Measurements from ENCODE around the gene ITGB6. TPM values are rescaled to one million over a fixed set of nuclear protein-coding genes. Genes with fewer than 3 reads are reported as not detected.

The ITGB6 gene
- total RNA-seq, 2 donors from 2014 or later, result 0.24 TPM; not detected in 1

DNA sequence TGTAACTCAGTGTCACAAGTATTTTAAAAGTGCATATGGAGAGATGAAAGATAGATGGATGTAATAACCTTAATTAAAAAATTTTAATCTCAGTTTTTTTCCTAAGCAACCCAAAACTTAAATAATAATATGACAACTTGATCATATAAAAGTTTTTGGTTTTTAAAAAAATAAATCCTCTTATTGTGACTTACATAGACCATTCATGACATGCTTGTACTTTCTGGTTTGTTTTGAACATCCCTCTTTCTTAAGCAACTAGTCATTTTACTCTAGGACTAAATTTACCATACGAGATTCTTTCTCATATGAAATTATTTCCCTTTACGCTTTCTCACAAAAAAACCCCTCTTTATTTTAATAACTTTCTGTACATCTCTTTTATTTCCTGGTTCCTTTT lies 131.2 kb downstream of the ITGB6 start:
- TF ChIP-seq, protein P1, sequence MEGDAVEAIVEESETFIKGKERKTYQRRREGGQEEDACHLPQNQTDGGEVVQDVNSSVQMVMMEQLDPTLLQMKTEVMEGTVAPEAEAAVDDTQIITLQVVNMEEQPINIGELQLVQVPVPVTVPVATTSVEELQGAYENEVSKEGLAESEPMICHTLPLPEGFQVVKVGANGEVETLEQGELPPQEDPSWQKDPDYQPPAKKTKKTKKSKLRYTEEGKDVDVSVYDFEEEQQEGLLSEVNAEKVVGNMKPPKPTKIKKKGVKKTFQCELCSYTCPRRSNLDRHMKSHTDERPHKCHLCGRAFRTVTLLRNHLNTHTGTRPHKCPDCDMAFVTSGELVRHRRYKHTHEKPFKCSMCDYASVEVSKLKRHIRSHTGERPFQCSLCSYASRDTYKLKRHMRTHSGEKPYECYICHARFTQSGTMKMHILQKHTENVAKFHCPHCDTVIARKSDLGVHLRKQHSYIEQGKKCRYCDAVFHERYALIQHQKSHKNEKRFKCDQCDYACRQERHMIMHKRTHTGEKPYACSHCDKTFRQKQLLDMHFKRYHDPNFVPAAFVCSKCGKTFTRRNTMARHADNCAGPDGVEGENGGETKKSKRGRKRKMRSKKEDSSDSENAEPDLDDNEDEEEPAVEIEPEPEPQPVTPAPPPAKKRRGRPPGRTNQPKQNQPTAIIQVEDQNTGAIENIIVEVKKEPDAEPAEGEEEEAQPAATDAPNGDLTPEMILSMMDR (conservative IDR thresholded peaks at IDR 0.05), result no peak
- peaks cover 4% of the 10 kb centered on the region for H3K4me1 Mint-ChIP-seq
- H3K36me3 Mint-ChIP-seq (ENCODE audit: low read depth), result peaks cover 5% of the 10 kb centered on the region
- Histone ChIP-seq H3K36me3 (ENCODE audit: control insufficient read depth, insufficient read depth, low read length) (no peaks in the 10 kb centered on the region), H3K27ac (ENCODE audit: low read depth, low read length) (no peak overlapping the region), H3K9ac (ENCODE audit: extremely low read depth, low read length, poor library complexity, severe bottlenecking) (no peak overlapping the region), H3K4me3 (ENCODE audit: low read length) (no peak overlapping the region), H3K4me1 (ENCODE audit: control insufficient read depth, insufficient read depth, low read length) (no peaks in the 10 kb centered on the region), H3K27me3 (ENCODE audit: control insufficient read depth, insufficient read depth, low read length, poor library complexity, severe bottlenecking) (no peaks in the 10 kb centered on the region), H3K9me3 (ENCODE audit: control insufficient read depth, low read length) (peaks cover 67% of the 10 kb centered on the region)
- no peak overlapping the region for H3K27ac Mint-ChIP-seq
- no peak for DNase-seq
- no peak overlapping the region for H3K4me3 Mint-ChIP-seq
- 81% methylated on average over 2 of the region's 2 CpGs; no CpG with 5 or more reads in 1 of the 2 experiments for WGBS, 2 experiments (ENCODE audit: insufficient coverage in 1 of 2, insufficient read length in 1 of 2)
- peaks cover 53% of the 10 kb centered on the region for H3K9me3 Mint-ChIP-seq
- peaks cover 10% of the 10 kb centered on the region for H3K27me3 Mint-ChIP-seq (ENCODE audit: insufficient read depth)

DNA sequence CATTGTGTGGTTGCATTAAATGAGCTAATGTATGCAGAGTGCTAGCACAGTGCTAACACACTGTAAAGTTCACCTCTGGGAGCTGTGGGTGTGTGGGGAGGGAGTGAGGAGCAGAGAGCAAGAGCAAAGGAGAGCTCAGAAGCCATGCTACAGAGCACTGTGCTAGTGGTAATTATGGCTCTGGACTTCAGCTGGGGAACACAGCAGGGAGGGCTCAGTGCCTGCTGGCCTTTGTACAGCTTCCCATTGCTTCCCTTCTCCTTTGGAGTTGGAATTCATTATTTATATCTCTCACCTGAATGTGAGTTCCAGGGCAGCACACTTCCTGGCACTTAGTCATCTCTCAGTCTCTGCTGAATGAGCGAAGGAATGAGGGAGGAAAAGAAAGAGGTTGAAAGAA lies 135.2 kb downstream of the ITGB6 start:
- H3K27ac Mint-ChIP-seq, result no peak overlapping the region
- peaks cover 38% of the 10 kb centered on the region for H3K9me3 Mint-ChIP-seq
- TF ChIP-seq, protein P1 (conservative IDR thresholded peaks at IDR 0.05), result no peak

GRCh38 chr2:160063879-160064612 lies 136.0 kb downstream of the ITGB6 start:
- H3K36me3 ChIP-seq (ENCODE audit: control insufficient read depth, insufficient read depth, low read length), result no peaks in the 10 kb centered on the region
- 94 to 95% methylated on average over 3 to 4 of the region's 4 CpGs for whole genome bisulfite sequencing, 2 experiments (ENCODE audit: insufficient coverage in 1 of 2, insufficient read length in 1 of 2)
- H3K27ac Mint-ChIP-seq, result no peak overlapping the region
- no peak overlapping the region for H3K4me3 ChIP-seq (ENCODE audit: low read length)
- H3K4me1 ChIP-seq (ENCODE audit: control insufficient read depth, insufficient read depth, low read length), result no peaks in the 10 kb centered on the region
- peaks cover 34% of the 10 kb centered on the region for H3K9me3 Mint-ChIP-seq
- H3K4me1 Mint-ChIP-seq, result peaks cover 8% of the 10 kb centered on the region
- peaks cover 42% of the 10 kb centered on the region for H3K9me3 ChIP-seq (ENCODE audit: control insufficient read depth, low read length)
- H3K4me3 Mint-ChIP-seq, result no peak overlapping the region
- peaks cover 46% of the 10 kb centered on the region for H3K27me3 Mint-ChIP-seq (ENCODE audit: insufficient read depth)
- H3K36me3 Mint-ChIP-seq (ENCODE audit: low read depth), result peaks cover 5% of the 10 kb centered on the region
- no peak for DNase-seq
- no peak overlapping the region for H3K27ac ChIP-seq (ENCODE audit: low read depth, low read length)
- peaks cover 26% of the 10 kb centered on the region for H3K27me3 ChIP-seq (ENCODE audit: control insufficient read depth, insufficient read depth, low read length, poor library complexity, severe bottlenecking)
- no peak overlapping the region for H3K9ac ChIP-seq (ENCODE audit: extremely low read depth, low read length, poor library complexity, severe bottlenecking)
- TF ChIP-seq, protein P1 (conservative IDR thresholded peaks at IDR 0.05), result no peak

More for the DNA sequence above, 135.2 kb downstream of the ITGB6 start:
- H3K4me3 ChIP-seq (ENCODE audit: low read length), result no peak overlapping the region
- H3K4me1 ChIP-seq (ENCODE audit: control insufficient read depth, insufficient read depth, low read length), result no peaks in the 10 kb centered on the region
- WGBS, 2 experiments (ENCODE audit: insufficient coverage in 1 of 2, insufficient read length in 1 of 2), result 96% methylated on average over 1 of the region's 1 CpG; no CpG with 5 or more reads in 1 of the 2 experiments
- no peaks in the 10 kb centered on the region for H3K36me3 ChIP-seq (ENCODE audit: control insufficient read depth, insufficient read depth, low read length)
- peaks cover 5% of the 10 kb centered on the region for H3K36me3 Mint-ChIP-seq (ENCODE audit: low read depth)
- H3K4me1 Mint-ChIP-seq, result peaks cover 8% of the 10 kb centered on the region
- DNase-seq, result no peak
- H3K27me3 Mint-ChIP-seq (ENCODE audit: insufficient read depth), result peaks cover 41% of the 10 kb centered on the region
- no peak overlapping the region for H3K9ac ChIP-seq (ENCODE audit: extremely low read depth, low read length, poor library complexity, severe bottlenecking)
- peaks cover 50% of the 10 kb centered on the region for H3K9me3 ChIP-seq (ENCODE audit: control insufficient read depth, low read length)
- peaks cover 26% of the 10 kb centered on the region for H3K27me3 ChIP-seq (ENCODE audit: control insufficient read depth, insufficient read depth, low read length, poor library complexity, severe bottlenecking)
- H3K27ac ChIP-seq (ENCODE audit: low read depth, low read length), result no peak overlapping the region
- H3K4me3 Mint-ChIP-seq, result no peak overlapping the region
